Uterus (tissue), 4 donors: ENCODE results near the gene EFCC1. TPM values are rescaled to one million over a fixed set of nuclear protein-coding genes. Genes with fewer than 3 reads are reported as not detected.
A peak's percentile ranks its signal among the peaks of the same experiment; 100 is the strongest.

Source experiments
- DNase-seq, 2 donors: peaks; one replicate each; pipeline ENCODE4 v3.0.0-alpha.2; 2019 to 2020
- H3K27ac ChIP-seq, 2 donors: fragments of 200-600 bp; sonication (generic); 1 replicate in 1 of 2; 2 replicates in 1 of 2; pipeline ENCODE4 v1.5.1; 2016 to 2018
- H3K27me3 ChIP-seq, 2 donors: fragments of 200-600 bp; sonication (generic); one replicate each; pipeline ENCODE4 v1.5.1; 2018 to 2019; ENCODE audit warnings: control low read depth in 1 of 2
- H3K36me3 ChIP-seq, 2 donors: fragments of 200-600 bp; sonication (generic); one replicate each; pipeline ENCODE4 v1.5.1; 2019; ENCODE audit warnings: control low read depth in 1 of 2
- H3K4me1 ChIP-seq, 2 donors: fragments of 200-600 bp; sonication (generic); one replicate each; pipeline ENCODE4 v1.5.1; 2018 to 2019; ENCODE audit warnings: control low read depth in 1 of 2
- H3K4me3 ChIP-seq, 2 donors: fragments of 200-600 bp; sonication (generic); 1 replicate in 1 of 2; 2 replicates in 1 of 2; pipeline ENCODE4 v1.5.1; 2018 to 2019; ENCODE audit warnings: mild to moderate bottlenecking in 1 of 2
- H3K9me3 ChIP-seq, 2 donors: fragments of 200-600 bp; sonication (generic); one replicate each; pipeline ENCODE4 v1.5.1; 2019; ENCODE audit warnings: control low read depth in 1 of 2
- POLR2A ChIP-seq, 2 donors: fragments of 450-650 bp; IDR thresholded peaks; one replicate each; pipeline ENCODE4 v1.6.1; 2016; ENCODE audit warnings: antibody characterized with exemption in 2 of 2, mild to moderate bottlenecking in 1 of 2, moderate library complexity in 1 of 2
- intact Hi-C: fragments of 100-400 bp; cut with DNase I; formaldehyde crosslinking; loops from one replicate; pipeline ENCODE4 v1.15.1; 2023; ENCODE audit warnings: low total_unique reads
- total RNA-seq, 4 donors: library from RNA; depleted of rRNA in 3 of 4; stranded (reverse); fragments of >200 nt in 3 of 4; gene quantifications; one replicate each; pipeline versions ENCODE4 v1.1.0 to v1.2.4, GENCODE V29; 2014 to 2023
- TF ChIP-seq, protein P1 (sequence below), 4 experiments: fragments of 200-600 bp in 2 of 4; fragments of 450-650 bp in 2 of 4; sonication (generic) in 2 of 4; IDR thresholded peaks; one replicate each; pipeline ENCODE4 v1.5.1; 2016 to 2019; ENCODE audit warnings: antibody characterized with exemption in 4 of 4, mild to moderate bottlenecking in 2 of 4, moderate library complexity in 1 of 4
- donor health status: DM: yes; HTN: yes; CAD: no.

Gene EFCC1
- total RNA-seq, 4 donors from 2014 or later: 1.2 to 9.2 (median 4.5) TPM

GRCh38 chr3:129009266-129009665 is 8.2 kb downstream of the EFCC1 start:
- Histone ChIP-seq H3K4me1 (no peaks in the 10 kb centered on the region), H3K4me3 (no peak overlapping the region), H3K27ac (no peak overlapping the region), H3K9me3 (no peaks in the 10 kb centered on the region), H3K27me3 (no peaks in the 10 kb centered on the region), H3K36me3 (no peaks in the 10 kb centered on the region)
- TF ChIP-seq, protein P1, sequence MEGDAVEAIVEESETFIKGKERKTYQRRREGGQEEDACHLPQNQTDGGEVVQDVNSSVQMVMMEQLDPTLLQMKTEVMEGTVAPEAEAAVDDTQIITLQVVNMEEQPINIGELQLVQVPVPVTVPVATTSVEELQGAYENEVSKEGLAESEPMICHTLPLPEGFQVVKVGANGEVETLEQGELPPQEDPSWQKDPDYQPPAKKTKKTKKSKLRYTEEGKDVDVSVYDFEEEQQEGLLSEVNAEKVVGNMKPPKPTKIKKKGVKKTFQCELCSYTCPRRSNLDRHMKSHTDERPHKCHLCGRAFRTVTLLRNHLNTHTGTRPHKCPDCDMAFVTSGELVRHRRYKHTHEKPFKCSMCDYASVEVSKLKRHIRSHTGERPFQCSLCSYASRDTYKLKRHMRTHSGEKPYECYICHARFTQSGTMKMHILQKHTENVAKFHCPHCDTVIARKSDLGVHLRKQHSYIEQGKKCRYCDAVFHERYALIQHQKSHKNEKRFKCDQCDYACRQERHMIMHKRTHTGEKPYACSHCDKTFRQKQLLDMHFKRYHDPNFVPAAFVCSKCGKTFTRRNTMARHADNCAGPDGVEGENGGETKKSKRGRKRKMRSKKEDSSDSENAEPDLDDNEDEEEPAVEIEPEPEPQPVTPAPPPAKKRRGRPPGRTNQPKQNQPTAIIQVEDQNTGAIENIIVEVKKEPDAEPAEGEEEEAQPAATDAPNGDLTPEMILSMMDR (IDR thresholded peaks at IDR 0.05): no peak
- no peak for TF ChIP-seq POLR2A (IDR thresholded peaks at IDR 0.05)
- intact Hi-C loops: no loop called here
- DNase-seq: no peak

DNA sequence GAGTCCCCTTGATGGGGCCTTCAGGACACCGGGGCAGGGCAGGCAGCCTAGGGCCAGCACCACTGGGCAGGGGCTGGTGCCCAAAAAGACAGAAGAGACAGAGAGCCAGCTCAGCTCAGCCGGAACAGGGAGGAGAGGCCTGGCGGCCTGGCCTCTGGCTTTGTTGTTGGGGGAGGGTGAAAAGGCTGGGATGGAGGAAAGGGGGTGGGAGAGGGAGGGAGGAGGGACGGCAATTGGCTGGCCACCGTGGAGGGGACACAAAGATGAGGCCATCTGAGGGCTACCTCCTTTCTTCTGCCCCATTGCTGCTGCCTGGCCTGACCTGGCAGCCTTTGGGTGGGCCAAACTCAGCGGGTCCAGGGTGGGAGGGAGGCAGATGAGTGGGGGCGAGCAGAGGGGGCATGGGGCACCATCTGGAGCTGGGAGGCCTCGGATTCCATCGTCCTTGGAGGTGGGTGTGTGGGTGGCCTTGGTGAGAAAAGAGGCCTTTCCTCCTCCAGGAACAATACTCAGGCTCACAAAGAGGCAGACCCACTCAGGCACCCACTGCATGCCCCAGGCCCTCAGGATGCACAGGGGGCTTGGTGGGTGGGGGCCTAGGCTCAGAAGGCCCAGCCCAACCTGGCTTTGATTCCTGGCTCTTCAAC is 9.3 kb downstream of the EFCC1 start:
- TF ChIP-seq, protein P1 (IDR thresholded peaks at IDR 0.05): no peak
- no peak for TF ChIP-seq POLR2A (IDR thresholded peaks at IDR 0.05)
- Histone ChIP-seq H3K4me3 (no peak overlapping the region), H3K4me1 (no peaks in the 10 kb centered on the region), H3K36me3 (no peaks in the 10 kb centered on the region), H3K9me3 (no peaks in the 10 kb centered on the region), H3K27me3 (no peaks in the 10 kb centered on the region), H3K27ac (no peak overlapping the region)
- DNase-seq: no peak
- intact Hi-C loops: no loop called here

DNA sequence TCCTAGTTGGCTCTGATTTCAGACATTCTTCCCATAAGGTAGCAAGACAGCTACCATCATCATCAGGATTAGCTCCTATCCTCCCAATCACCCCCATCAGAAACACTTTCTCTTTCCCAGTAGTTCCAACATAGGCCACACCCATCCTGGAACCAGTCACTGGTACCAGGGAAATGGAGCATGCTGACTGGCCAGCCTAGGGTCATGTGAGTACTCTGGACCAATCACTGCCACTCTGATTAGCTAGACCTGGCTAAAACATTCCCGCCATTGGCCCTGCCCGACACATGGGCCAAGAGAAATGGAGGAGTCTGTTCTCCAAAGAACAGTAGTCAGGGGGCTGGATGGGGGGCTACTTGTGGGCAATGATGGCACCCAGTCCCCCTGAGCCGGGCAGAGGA is 12.4 kb downstream of the EFCC1 start:
- H3K4me1 ChIP-seq: no peaks in the 10 kb centered on the region
- no peak for DNase-seq
- intact Hi-C loops: no loop called here

GRCh38 chr3:129014148-129014547 is 13.0 kb downstream of the EFCC1 start:
- no peaks in the 10 kb centered on the region for H3K4me1 ChIP-seq
- no peaks in the 10 kb centered on the region for H3K27me3 ChIP-seq
- TF ChIP-seq POLR2A (IDR thresholded peaks at IDR 0.05): no peak
- TF ChIP-seq, protein P1 (IDR thresholded peaks at IDR 0.05): no peak
- H3K27ac ChIP-seq: peak overlapping the region in 1 of 2 donors; percentile 9
- H3K36me3 ChIP-seq: no peaks in the 10 kb centered on the region
- intact Hi-C loops: no loop called here
- DNase-seq: no peak
- no peaks in the 10 kb centered on the region for H3K9me3 ChIP-seq
- H3K4me3 ChIP-seq: no peak overlapping the region

More for the DNA sequence above, 12.4 kb downstream of the EFCC1 start:
- H3K9me3 ChIP-seq: no peaks in the 10 kb centered on the region
- no peak overlapping the region for H3K27ac ChIP-seq
- TF ChIP-seq POLR2A (IDR thresholded peaks at IDR 0.05): no peak
- TF ChIP-seq, protein P1 (IDR thresholded peaks at IDR 0.05): no peak
- H3K4me3 ChIP-seq: no peak overlapping the region
- no peaks in the 10 kb centered on the region for H3K27me3 ChIP-seq
- H3K36me3 ChIP-seq: no peaks in the 10 kb centered on the region

DNA sequence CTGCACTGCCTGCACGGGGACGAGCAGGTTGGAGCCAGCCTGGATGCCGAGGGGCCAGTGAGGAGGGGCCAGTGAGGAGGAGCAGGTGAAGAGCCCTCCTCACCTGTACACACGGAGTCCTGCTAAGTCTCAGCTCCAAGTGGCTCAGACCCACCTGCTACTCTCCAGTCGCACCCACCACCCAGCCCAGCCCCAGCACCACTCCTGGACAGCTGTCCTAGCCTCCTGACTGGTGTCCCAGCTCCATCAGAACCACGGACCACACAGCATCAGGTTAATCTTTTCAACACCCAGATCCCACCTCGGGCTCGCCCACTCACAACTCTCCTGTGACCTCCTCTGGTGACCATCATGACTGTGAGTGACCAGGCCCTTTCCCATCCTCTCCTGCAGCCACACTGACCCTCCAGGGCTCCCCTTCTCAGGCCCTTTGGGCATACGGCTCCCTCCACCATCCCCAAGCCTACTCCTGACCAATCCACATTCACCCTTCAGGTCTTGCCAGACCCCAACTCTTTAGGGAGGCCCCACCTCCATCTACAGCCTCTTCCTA is 13.8 kb downstream of the EFCC1 start:
- Histone ChIP-seq H3K27ac (peak overlapping the region; percentile 55 to 71), H3K4me3 (no peak overlapping the region), H3K9me3 (no peaks in the 10 kb centered on the region), H3K36me3 (no peaks in the 10 kb centered on the region), H3K27me3 (no peaks in the 10 kb centered on the region), H3K4me1 (no peaks in the 10 kb centered on the region)
- DNase-seq: no peak
- TF ChIP-seq POLR2A (IDR thresholded peaks at IDR 0.05): no peak
- TF ChIP-seq, protein P1 (IDR thresholded peaks at IDR 0.05): no peak
- intact Hi-C loops: no loop called here
